WI38 (cell line): ENCODE results near the gene TUSC7.

Source experiments
- H3K4me3 ChIP-seq: 2 replicates; pipeline ENCODE4 v1.5.1; 2011; ENCODE audit warnings: low read depth, mild to moderate bottlenecking, control low read depth, low read length
- TF ChIP-seq, protein P1 (sequence below): IDR thresholded peaks from 2 replicates; pipeline ENCODE4 v1.5.1; 2012; ENCODE audit warnings: low read depth, mild to moderate bottlenecking, control low read depth, low read length

TUSC7 gene

DNA sequence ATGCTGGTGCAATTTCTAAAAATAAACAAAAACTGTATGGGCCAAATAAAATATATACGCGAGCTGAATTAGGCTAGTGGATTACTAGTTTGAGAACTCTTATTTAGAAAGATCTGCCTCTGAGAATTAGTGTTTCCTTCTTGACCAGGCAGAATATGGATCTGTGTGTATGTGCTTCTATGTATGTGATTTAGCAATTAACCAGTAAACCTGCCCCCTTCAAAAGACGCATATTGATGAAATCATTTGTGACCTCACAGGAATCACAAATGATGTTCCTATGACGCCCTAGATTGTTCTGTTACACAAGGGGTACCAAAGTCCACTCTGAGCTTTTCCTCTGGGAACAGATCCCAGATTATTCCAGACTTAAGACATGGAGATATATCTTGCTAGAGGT lies at the start of gene TUSC7:
Gene TUSC7, plus strand, starts transcription at position 301 of the 400 bp plus-strand sequence.
- no peak within 1 kb of the TSS for H3K4me3 ChIP-seq
- TF ChIP-seq, protein P1, sequence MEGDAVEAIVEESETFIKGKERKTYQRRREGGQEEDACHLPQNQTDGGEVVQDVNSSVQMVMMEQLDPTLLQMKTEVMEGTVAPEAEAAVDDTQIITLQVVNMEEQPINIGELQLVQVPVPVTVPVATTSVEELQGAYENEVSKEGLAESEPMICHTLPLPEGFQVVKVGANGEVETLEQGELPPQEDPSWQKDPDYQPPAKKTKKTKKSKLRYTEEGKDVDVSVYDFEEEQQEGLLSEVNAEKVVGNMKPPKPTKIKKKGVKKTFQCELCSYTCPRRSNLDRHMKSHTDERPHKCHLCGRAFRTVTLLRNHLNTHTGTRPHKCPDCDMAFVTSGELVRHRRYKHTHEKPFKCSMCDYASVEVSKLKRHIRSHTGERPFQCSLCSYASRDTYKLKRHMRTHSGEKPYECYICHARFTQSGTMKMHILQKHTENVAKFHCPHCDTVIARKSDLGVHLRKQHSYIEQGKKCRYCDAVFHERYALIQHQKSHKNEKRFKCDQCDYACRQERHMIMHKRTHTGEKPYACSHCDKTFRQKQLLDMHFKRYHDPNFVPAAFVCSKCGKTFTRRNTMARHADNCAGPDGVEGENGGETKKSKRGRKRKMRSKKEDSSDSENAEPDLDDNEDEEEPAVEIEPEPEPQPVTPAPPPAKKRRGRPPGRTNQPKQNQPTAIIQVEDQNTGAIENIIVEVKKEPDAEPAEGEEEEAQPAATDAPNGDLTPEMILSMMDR, result no peak

GRCh38 chr3:116661196-116661595 lies 48.4 kb upstream of the TUSC7 start:
- no peak overlapping the region for H3K4me3 ChIP-seq
- TF ChIP-seq, protein P1, result no peak

- TF ChIP-seq, protein P1, result no peak
- H3K4me3 ChIP-seq, result no peak overlapping the region
Measured at GRCh38 chr3:116663161-116664110, 46.1 kb upstream of the TUSC7 start.

DNA sequence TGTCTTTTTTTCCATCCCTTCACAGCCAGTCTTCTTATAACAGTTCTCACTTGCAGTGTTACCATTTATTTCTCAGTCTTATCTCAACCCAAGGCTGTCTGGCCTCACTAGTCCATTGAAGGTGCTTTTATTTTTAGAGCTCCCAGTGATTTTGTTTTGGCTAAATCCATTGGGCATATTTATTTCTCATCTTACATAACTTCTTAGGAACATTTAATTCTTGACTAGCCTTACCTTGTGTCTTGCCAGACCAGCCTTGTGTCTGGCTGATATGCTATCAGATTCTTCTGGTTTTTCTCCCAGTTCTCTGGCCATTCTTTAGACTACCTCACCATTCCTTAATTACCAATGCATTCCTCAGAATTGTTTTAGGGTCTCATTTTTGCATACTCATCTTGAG lies 42.3 kb upstream of the TUSC7 start:
- TF ChIP-seq, protein P1, result no peak
- no peak overlapping the region for H3K4me3 ChIP-seq

DNA sequence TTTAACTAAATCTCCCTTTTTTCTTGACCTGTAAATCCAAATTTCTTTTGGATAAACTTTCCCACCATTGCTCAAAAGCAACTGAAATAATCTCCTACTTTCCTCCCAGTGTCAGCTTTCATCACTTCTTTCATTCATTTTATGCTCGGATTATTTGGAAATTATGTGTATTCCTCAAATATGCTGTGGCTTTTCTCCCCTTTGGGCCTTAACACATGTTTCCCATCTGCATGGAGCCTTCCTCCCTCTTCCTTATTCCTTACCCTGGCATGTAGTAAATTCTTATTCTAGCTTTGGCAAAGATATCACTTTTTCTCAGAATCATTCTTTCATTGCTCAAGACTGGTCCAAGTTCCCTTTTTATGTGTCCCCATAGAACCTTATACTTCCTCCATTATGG lies 41.8 kb upstream of the TUSC7 start:
- TF ChIP-seq, protein P1, result no peak
- H3K4me3 ChIP-seq, result no peak overlapping the region

DNA sequence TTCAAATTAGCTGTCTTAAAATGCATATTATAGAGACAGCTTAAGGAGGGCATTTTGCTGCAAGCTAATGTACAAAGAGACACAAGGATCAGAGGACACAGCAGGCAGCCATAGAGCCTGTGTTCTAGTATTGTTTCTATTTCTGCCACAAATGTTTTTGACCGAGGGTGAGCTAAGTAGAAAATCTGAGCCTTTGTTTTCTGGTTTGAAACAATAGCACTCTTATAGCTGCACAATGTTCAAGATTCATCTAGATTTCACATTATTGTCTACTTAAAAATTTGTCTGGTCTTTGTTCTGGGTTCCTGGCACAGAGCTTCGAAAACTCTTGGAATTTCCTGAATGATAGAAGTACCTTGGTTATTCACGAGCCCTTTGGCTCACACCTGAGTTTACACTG lies 40.0 kb upstream of the TUSC7 start:
- TF ChIP-seq, protein P1, result no peak
- H3K4me3 ChIP-seq, result no peak overlapping the region

- TF ChIP-seq, protein P1, result no peak
- no peak overlapping the region for H3K4me3 ChIP-seq
Measured at GRCh38 chr3:116671151-116671550, 38.4 kb upstream of the TUSC7 start.
